Esophagus squamous epithelium (tissue), 4 donors: ENCODE measurements around the gene KBTBD2.

Experiments
- POLR2A ChIP-seq, 4 donors: fragments of 450-650 bp; IDR thresholded peaks; one replicate each; pipeline ENCODE4 v1.6.1; 2017; ENCODE audit warnings: antibody characterized with exemption in 4 of 4, mild to moderate bottlenecking in 4 of 4, moderate library complexity in 3 of 4
- TF ChIP-seq, protein P1 (sequence below), 6 experiments: fragments of 450-650 bp in 4 of 6; fragments of 200-600 bp in 2 of 6; sonication (generic) in 2 of 6; IDR thresholded peaks; one replicate each; pipeline ENCODE4 v1.5.1; 2016 to 2019; ENCODE audit warnings: antibody characterized with exemption in 6 of 6, mild to moderate bottlenecking in 4 of 6, moderate library complexity in 4 of 6

GRCh38 chr7:32937344-32938174 lies 46.0 kb upstream of the KBTBD2 start:
- TF ChIP-seq, protein P1, sequence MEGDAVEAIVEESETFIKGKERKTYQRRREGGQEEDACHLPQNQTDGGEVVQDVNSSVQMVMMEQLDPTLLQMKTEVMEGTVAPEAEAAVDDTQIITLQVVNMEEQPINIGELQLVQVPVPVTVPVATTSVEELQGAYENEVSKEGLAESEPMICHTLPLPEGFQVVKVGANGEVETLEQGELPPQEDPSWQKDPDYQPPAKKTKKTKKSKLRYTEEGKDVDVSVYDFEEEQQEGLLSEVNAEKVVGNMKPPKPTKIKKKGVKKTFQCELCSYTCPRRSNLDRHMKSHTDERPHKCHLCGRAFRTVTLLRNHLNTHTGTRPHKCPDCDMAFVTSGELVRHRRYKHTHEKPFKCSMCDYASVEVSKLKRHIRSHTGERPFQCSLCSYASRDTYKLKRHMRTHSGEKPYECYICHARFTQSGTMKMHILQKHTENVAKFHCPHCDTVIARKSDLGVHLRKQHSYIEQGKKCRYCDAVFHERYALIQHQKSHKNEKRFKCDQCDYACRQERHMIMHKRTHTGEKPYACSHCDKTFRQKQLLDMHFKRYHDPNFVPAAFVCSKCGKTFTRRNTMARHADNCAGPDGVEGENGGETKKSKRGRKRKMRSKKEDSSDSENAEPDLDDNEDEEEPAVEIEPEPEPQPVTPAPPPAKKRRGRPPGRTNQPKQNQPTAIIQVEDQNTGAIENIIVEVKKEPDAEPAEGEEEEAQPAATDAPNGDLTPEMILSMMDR (IDR thresholded peaks at IDR 0.05), result no peak
- TF ChIP-seq POLR2A (IDR thresholded peaks at IDR 0.05), result no peak
